ENCODE data around the gene NBAS.
"Not testable (repeated sequence)": the region's sequence is repeated elsewhere in the genome, so short reads cannot be mapped to it uniquely, and the experiment has no call there.

The NBAS gene

DNA sequence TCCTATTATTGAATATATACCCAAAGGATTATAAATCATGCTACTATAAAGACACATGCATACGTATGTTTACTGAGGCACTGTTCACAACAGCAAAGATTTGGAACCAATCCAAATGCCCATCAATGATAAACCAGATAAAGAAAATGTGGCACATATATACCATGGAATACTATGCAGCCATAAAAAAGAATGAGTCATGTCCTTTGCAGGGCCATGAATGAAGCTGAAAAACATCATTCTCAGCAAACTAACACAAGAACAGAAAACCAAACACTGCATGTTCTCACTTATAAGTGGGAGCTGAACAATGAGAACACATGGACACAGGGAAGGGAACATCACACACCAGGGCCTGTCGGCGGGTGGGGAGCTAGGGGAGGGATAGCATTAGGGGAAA lies 310.2 kb downstream of the NBAS start:
- not testable (repeated sequence) for DNase-seq

GRCh38 chr2:15246870-15247269 lies 314.3 kb downstream of the NBAS start:
- no peak for DNase-seq

GRCh38 chr2:15243762-15244161 lies 317.4 kb downstream of the NBAS start:
- DNase-seq: no peak

DNA sequence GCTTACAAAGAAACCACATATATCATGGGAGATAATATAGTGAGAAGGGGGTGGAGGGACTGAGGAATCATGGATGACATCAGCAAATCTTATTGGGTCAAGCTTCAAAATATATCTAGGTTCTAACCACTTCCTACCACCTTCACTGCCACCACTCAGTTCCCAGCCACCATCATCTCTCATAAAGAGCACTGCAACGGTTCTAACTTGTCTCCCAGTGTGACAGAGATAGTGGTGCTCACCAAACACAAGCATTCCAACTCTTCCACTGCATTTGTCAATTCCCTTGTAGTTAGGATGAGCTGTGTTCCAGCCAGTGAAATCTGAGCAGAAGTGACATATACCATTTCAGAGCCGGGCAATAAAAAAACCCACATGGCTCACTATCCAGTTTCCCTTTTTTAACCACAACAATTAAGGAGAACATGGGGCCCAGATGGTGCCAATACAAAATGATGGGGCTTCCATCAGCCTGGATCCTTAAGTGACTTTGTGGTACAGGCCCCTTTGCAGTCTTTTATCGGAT lies 318.1 kb downstream of the NBAS start:
- DNase-seq: peak; percentile 5

- no peak for DNase-seq
Observed at GRCh38 chr2:15241929-15242328, 319.2 kb downstream of the NBAS start.

DNA sequence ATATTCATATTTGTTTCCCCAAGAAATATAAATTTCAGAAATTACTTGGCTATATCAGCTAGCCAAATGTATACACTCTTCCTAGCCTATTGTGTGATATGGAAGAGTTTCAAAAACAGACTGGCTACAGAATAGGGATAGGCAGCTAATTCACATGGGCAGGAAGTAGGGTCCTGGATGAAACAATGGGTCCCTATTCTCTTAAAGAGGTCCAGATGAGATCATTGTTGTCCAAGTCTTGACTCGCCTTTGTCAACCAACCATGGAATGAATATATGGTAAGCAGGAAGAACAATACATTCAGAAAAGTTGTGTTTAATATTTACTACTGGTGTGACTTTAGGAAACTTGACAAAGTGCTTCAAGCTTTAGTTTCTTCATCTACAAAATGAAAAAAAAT lies 319.9 kb downstream of the NBAS start:
- no peak for DNase-seq

DNA sequence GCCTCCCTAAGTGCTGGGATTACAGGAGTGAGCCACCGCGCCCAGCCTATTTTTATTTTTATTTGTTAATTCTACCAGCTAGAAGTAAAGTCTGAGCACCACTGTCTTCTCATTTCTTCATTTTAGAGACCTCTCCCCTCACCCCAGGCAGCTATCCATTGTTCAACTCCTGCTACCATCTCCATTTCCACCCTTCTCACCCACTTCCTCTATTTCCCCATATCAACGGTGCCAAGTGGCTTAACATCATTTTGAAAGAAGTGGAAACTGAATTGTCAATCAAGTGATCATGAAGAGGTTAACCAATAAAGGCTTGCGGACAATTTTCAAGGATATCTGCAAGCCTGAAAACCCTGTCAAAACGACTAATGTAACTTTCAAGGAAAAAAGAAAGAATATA lies 323.1 kb downstream of the NBAS start:
- DNase-seq: no peak

GRCh38 chr2:15230599-15231192 lies 330.4 kb downstream of the NBAS start:
- no peak for DNase-seq

- DNase-seq: no peak
Observed at GRCh38 chr2:15226661-15227060, 334.5 kb downstream of the NBAS start.

- no peak for DNase-seq
Observed at GRCh38 chr2:15225131-15225530, 336.0 kb downstream of the NBAS start.

DNA sequence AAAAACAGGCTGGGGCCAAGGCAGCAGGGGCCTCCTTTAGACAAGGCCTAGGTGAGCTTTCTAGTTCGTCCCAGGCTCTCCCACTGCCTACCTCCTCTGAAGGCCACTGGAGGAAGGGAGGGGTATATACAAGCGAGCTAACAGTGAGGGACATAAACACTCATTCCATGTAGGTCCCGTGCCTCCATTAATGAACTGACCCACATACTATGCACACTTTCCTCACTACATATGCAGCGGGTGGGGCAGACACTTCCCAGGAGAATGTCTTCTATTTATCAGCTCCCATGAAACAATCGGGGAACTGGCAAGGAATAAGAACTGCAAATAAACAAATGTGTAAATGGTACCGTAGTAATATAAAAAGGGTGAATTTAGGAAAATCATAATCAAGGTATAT lies 336.5 kb downstream of the NBAS start:
- no peak for DNase-seq

- DNase-seq: peak; percentile 30
Observed at GRCh38 chr2:15223887-15224286, 337.2 kb downstream of the NBAS start.

GRCh38 chr2:15222856-15223255 lies 338.3 kb downstream of the NBAS start:
- DNase-seq: no peak

DNA sequence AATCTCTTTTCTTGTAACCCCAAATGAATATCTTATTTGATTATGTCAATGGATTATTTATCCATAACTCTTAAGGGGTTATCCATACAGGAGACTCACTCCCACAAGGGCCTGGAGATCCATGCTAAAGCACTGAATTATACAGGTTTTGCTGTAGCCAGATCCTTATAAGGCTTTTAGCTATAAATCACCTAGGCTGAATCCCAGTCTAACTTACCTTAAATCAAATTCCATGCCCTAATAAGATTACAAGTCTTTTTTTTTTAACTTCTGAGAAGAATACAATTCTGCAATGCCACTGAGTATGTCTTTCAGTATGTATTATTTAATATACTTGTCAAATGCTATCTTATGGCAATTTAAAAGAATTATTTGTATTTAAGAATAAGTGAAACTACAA lies 340.5 kb downstream of the NBAS start:
- DNase-seq: no peak

GRCh38 chr2:15218423-15219086 lies 342.6 kb downstream of the NBAS start:
- DNase-seq: no peak

DNA sequence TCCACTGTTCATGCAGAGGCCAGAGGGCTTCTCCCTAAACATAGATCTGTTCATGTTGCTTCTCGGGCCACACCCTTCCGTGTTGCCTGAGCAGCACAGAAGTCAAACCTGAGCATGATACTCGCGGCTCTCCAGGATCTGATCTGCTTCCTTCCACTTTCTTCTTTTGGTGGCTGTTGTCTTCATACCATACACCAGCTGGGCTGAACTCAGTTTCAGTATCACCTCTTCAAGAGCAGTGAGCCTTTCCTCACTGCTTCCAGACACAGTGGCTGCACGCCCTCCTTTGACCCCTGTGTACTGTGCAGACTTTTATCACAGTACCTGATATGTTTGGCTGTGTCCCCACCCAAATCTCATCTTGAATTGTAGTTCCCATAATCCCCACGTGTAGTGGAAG lies 348.9 kb downstream of the NBAS start:
- no peak for DNase-seq

GRCh38 chr2:15210542-15210941 lies 350.6 kb downstream of the NBAS start:
- not testable (repeated sequence) for DNase-seq

DNA sequence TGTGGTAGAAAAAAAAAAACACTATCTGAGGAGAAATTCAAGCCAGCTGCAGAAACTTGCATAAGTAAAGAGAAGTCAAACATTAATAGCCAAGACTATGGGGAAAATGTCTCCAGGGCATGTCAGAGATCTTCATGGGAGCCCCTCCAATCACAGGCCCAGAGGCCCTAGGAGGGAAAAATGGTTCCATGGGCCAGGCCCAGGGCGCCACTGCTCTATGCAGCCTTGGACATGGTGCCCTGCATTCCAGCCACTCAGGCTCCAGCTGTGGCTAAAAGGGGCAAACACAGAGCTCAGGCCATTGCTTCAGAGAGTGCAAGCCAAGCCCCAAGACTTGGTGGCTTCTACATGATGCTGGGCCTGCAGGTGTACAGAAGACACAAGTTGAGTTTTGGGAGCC lies 354.7 kb downstream of the NBAS start:
- no peak for DNase-seq

DNA sequence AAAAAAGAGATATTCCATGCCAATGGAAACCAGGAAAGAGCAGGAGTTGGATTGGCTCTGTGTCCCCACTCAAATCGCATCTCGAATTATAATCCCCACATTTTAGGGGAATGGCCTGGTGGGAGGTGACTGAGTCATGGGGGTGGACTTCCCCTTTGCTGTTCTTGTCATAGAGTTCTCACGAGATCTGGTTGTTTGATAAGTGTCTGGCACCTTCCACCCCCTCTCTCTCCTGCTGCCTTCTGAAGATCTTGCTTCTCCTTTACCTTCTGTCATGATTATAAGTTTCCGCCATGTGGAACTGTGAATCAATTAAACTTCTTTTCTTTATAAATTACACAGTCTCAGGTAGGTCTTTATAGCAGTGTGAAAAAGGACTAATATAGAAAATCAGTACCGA lies 355.6 kb downstream of the NBAS start:
- no peak for DNase-seq

- no peak for DNase-seq
Observed at GRCh38 chr2:15201009-15201408, 360.1 kb downstream of the NBAS start.

DNA sequence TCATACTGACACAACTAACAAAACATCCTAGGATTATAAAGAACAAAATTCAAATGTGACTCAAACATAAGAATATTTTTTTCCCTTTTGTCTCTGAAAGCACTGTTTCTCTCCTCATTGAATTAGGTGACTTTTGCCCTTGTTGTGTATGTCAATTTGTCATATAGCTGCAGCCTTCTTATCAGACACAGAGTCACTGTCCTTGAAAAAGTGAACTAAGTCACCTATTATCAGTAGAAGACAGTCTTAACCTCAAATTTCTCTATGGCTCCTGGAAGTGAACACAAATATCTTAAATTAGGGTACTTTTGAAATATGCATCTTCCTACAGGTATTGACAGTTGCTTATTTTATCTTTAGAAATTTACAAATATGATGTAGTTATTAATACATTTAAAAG lies 360.6 kb downstream of the NBAS start:
- DNase-seq: no peak

- DNase-seq: no peak
Observed at GRCh38 chr2:15198051-15198450, 363.1 kb downstream of the NBAS start.

- no peak for DNase-seq
Observed at GRCh38 chr2:15195813-15196212, 365.3 kb downstream of the NBAS start.

DNA sequence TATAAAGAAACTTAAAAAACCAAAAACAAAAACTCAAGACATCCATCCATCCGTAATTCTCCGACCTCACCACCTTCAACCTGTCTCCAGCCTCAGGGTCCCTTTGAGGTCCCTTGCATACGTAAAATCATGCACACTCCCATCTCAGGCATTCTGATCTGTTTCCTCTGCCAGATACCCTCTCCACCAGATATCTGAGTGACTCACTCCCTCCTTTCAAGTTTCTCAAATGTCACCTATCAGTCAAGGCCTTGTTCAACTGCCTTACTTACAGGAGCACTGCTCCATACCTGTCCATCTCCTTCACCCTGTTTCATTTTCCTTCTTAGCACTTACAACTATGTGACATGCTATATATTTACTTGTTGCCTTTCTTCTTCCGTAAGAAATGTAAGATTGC lies 369.3 kb downstream of the NBAS start:
- no peak for DNase-seq

GRCh38 chr2:15189216-15189615 lies 371.9 kb downstream of the NBAS start:
- no peak for DNase-seq
